CD4-positive, CD25-positive, alpha-beta regulatory T cell (primary cell): ENCODE results near the gene IFITM10. TPM values are rescaled to one million over a fixed set of nuclear protein-coding genes. Genes with fewer than 3 reads are reported as not detected.
A peak's percentile ranks its signal among the peaks of the same experiment; 100 is the strongest.

Experiments used
- ATAC-seq, 2 donors: fragments of 150-1000 bp; cut with Tn5 transposase; one replicate each; pipeline ENCODE4 v1.10.0; 2021; ENCODE audit warnings: low read depth in 2 of 2, moderate number of reproducible peaks in 2 of 2, moderate library complexity in 1 of 2
- DNase-seq, 3 donors: peaks; one replicate each; pipeline versions ENCODE4 v3.0.0 to v3.0.0-alpha.2; 2012 to 2022; ENCODE audit warnings: mixed read lengths in 1 of 3
- H3K27ac ChIP-seq: one replicate; pipeline ENCODE4 v1.7.0; 2013; ENCODE audit warnings: mild to moderate bottlenecking, low read length; ENCODE audit not compliant: insufficient read depth, poor library complexity, severe bottlenecking
- H3K27me3 ChIP-seq: one replicate; pipeline ENCODE4 v1.7.0; 2013; ENCODE audit warnings: low read length; ENCODE audit not compliant: control insufficient read depth, insufficient read depth
- H3K36me3 ChIP-seq: one replicate; pipeline ENCODE4 v1.7.0; 2013; ENCODE audit warnings: mild to moderate bottlenecking, low read length, moderate library complexity; ENCODE audit not compliant: control insufficient read depth, insufficient read depth
- H3K4me1 ChIP-seq: 2 replicates; pipeline ENCODE4 v1.7.0; 2013; ENCODE audit warnings: mild to moderate bottlenecking, low read length; ENCODE audit not compliant: insufficient read depth, control insufficient read depth, poor library complexity, severe bottlenecking
- H3K4me3 ChIP-seq: one replicate; pipeline ENCODE4 v1.7.0; 2013; ENCODE audit warnings: low read depth, mild to moderate bottlenecking, low read length, moderate library complexity
- H3K9me3 ChIP-seq, 2 experiments: 1 replicate in 1 of 2; 2 replicates in 1 of 2; pipeline ENCODE4 v1.7.0; 2013; ENCODE audit warnings: low read length in 2 of 2, mild to moderate bottlenecking in 1 of 2, moderate library complexity in 1 of 2; ENCODE audit not compliant: control insufficient read depth in 2 of 2
- H3K27ac Mint-ChIP-seq, 3 donors: one replicate each; pipeline ENCODE4 v1.8.0; 2020 to 2022; ENCODE audit warnings: mild to moderate bottlenecking in 3 of 3, mixed read lengths in 3 of 3, moderate library complexity in 2 of 3
- H3K27me3 Mint-ChIP-seq: one replicate; pipeline ENCODE4 v1.8.0; 2022; ENCODE audit warnings: mild to moderate bottlenecking, mixed read lengths
- H3K36me3 Mint-ChIP-seq: one replicate; pipeline ENCODE4 v1.8.0; 2020; ENCODE audit warnings: mixed read lengths
- H3K4me1 Mint-ChIP-seq, 4 donors: one replicate each; pipeline ENCODE4 v1.8.0; 2020 to 2022; ENCODE audit warnings: mixed read lengths in 4 of 4, mild to moderate bottlenecking in 1 of 4
- H3K4me3 Mint-ChIP-seq, 4 donors: one replicate each; pipeline ENCODE4 v1.8.0; 2020 to 2022; ENCODE audit warnings: mild to moderate bottlenecking in 4 of 4, mixed read lengths in 4 of 4, moderate library complexity in 3 of 4
- H3K9me3 Mint-ChIP-seq, 7 donors: one replicate each; pipeline ENCODE4 v1.8.0; 2020 to 2022; ENCODE audit warnings: mixed read lengths in 7 of 7, mild to moderate bottlenecking in 3 of 7, moderate library complexity in 2 of 7
- polyA plus RNA-seq, 4 donors: library from polyadenylated mRNA; unstranded; fragments of 300-500 nt; fragmentation: Illumina TruSeq; gene quantifications; one replicate each; pipeline ENCODE4 v1.2.3, GENCODE V29; 2021
- total RNA-seq: library from RNA; stranded (reverse); gene quantifications from one replicate; pipeline ENCODE4 v1.2.3, GENCODE V29; 2022

The IFITM10 gene
- total and polyA plus RNA-seq, 5 donors from 2014 or later, result 2.4 TPM; not detected in 4

GRCh38 chr11:1785749-1786413 is 35.5 kb upstream of the IFITM10 start:
- no peaks in the 10 kb centered on the region for H3K4me1 Mint-ChIP-seq
- peaks cover 9% of the 10 kb centered on the region for H3K27me3 Mint-ChIP-seq
- no peaks in the 10 kb centered on the region for H3K9me3 Mint-ChIP-seq
- Histone ChIP-seq H3K4me1 (no peaks in the 10 kb centered on the region), H3K9me3 (no peaks in the 10 kb centered on the region), H3K27ac (no peak overlapping the region), H3K4me3 (no peak overlapping the region), H3K36me3 (no peaks in the 10 kb centered on the region), H3K27me3 (no peaks in the 10 kb centered on the region)
- no peak overlapping the region for H3K4me3 Mint-ChIP-seq
- H3K36me3 Mint-ChIP-seq, result no peaks in the 10 kb centered on the region
- no peak overlapping the region for H3K27ac Mint-ChIP-seq
- ATAC-seq (no peak), DNase-seq (no peak)

- H3K4me3 Mint-ChIP-seq, result no peak overlapping the region
- no peak overlapping the region for H3K27ac Mint-ChIP-seq
- H3K4me1 Mint-ChIP-seq, result no peaks in the 10 kb centered on the region
- no peaks in the 10 kb centered on the region for H3K9me3 Mint-ChIP-seq
- Histone ChIP-seq H3K27me3 (no peaks in the 10 kb centered on the region), H3K4me1 (no peaks in the 10 kb centered on the region), H3K9me3 (no peaks in the 10 kb centered on the region), H3K4me3 (no peak overlapping the region), H3K36me3 (no peaks in the 10 kb centered on the region), H3K27ac (no peak overlapping the region)
- no peaks in the 10 kb centered on the region for H3K36me3 Mint-ChIP-seq
- H3K27me3 Mint-ChIP-seq, result peaks cover 4% of the 10 kb centered on the region
- DNase-seq (no peak), ATAC-seq (no peak)
These were observed 34.6 kb upstream of the IFITM10 start for GRCh38 chr11:1784761-1785650.

GRCh38 chr11:1783725-1784529 is 33.5 kb upstream of the IFITM10 start:
- H3K4me1 ChIP-seq, result no peaks in the 10 kb centered on the region
- H3K36me3 ChIP-seq, result no peaks in the 10 kb centered on the region
- H3K27ac ChIP-seq, result no peak overlapping the region
- no peaks in the 10 kb centered on the region for H3K4me1 Mint-ChIP-seq
- ATAC-seq (no peak), DNase-seq (no peak)
- no peaks in the 10 kb centered on the region for H3K27me3 ChIP-seq
- no peaks in the 10 kb centered on the region for H3K9me3 Mint-ChIP-seq
- H3K9me3 ChIP-seq, result no peaks in the 10 kb centered on the region
- H3K27me3 Mint-ChIP-seq, result no peaks in the 10 kb centered on the region
- H3K4me3 Mint-ChIP-seq, result no peak overlapping the region
- peak overlapping the region in 1 of 3 donors; percentile 26 for H3K27ac Mint-ChIP-seq
- H3K36me3 Mint-ChIP-seq, result no peaks in the 10 kb centered on the region
- H3K4me3 ChIP-seq, result no peak overlapping the region

- no peak overlapping the region for H3K4me3 Mint-ChIP-seq
- Histone ChIP-seq H3K4me1 (no peaks in the 10 kb centered on the region), H3K27me3 (no peaks in the 10 kb centered on the region), H3K9me3 (no peaks in the 10 kb centered on the region), H3K27ac (no peak overlapping the region), H3K4me3 (no peak overlapping the region), H3K36me3 (no peaks in the 10 kb centered on the region)
- H3K9me3 Mint-ChIP-seq, result no peaks in the 10 kb centered on the region
- no peaks in the 10 kb centered on the region for H3K36me3 Mint-ChIP-seq
- H3K4me1 Mint-ChIP-seq, result no peaks in the 10 kb centered on the region
- ATAC-seq (no peak), DNase-seq (no peak)
- H3K27ac Mint-ChIP-seq, result no peak overlapping the region
- no peaks in the 10 kb centered on the region for H3K27me3 Mint-ChIP-seq
These were observed 32.7 kb upstream of the IFITM10 start for GRCh38 chr11:1782831-1783724.

GRCh38 chr11:1782031-1782590 is 31.7 kb upstream of the IFITM10 start:
- no peaks in the 10 kb centered on the region for H3K36me3 Mint-ChIP-seq
- no peaks in the 10 kb centered on the region for H3K9me3 ChIP-seq
- H3K27me3 Mint-ChIP-seq, result no peaks in the 10 kb centered on the region
- no peaks in the 10 kb centered on the region for H3K36me3 ChIP-seq
- no peak overlapping the region for H3K4me3 Mint-ChIP-seq
- no peak overlapping the region for H3K27ac ChIP-seq
- ATAC-seq (no peak), DNase-seq (no peak)
- H3K4me1 ChIP-seq, result no peaks in the 10 kb centered on the region
- no peaks in the 10 kb centered on the region for H3K4me1 Mint-ChIP-seq
- H3K27me3 ChIP-seq, result no peaks in the 10 kb centered on the region
- no peaks in the 10 kb centered on the region for H3K9me3 Mint-ChIP-seq
- no peak overlapping the region for H3K4me3 ChIP-seq
- H3K27ac Mint-ChIP-seq, result no peak overlapping the region

GRCh38 chr11:1781593-1781975 is 31.2 kb upstream of the IFITM10 start:
- Mint-ChIP-seq H3K9me3 (no peaks in the 10 kb centered on the region), H3K27me3 (no peaks in the 10 kb centered on the region), H3K36me3 (no peaks in the 10 kb centered on the region), H3K27ac (no peak overlapping the region), H3K4me3 (no peak overlapping the region), H3K4me1 (no peaks in the 10 kb centered on the region)
- Histone ChIP-seq H3K4me1 (no peaks in the 10 kb centered on the region), H3K36me3 (no peaks in the 10 kb centered on the region), H3K27ac (no peak overlapping the region), H3K9me3 (no peaks in the 10 kb centered on the region), H3K27me3 (no peaks in the 10 kb centered on the region), H3K4me3 (no peak overlapping the region)
- DNase-seq, result no peak
- ATAC-seq, result no peak
